Measurements from ENCODE around the gene HIRA.

Gene HIRA

GRCh38 chr22:19469421-19469820 is 37.9 kb upstream of the HIRA start:
- Histone ChIP-seq H3K9me3 (ENCODE audit: insufficient read depth, low read length) (no peaks in the 10 kb centered on the region), H3K27me3 (ENCODE audit: low read depth, low read length) (no peaks in the 10 kb centered on the region), H2AFZ (ENCODE audit: low read depth, low read length) (no peak overlapping the region), H3K4me1 (ENCODE audit: low read length) (no peaks in the 10 kb centered on the region), H3K79me2 (ENCODE audit: low read length) (0 out of 2 replicates have a peak, but pooled peaks cover 4% of the 10 kb centered on the region), H3K4me2 (ENCODE audit: low read length) (no peak overlapping the region), H3K27ac (ENCODE audit: low read length) (no peak overlapping the region), H4K20me1 (ENCODE audit: insufficient read depth, low read length) (peaks cover 3% of the 10 kb centered on the region; the same call in 1 of the 2 replicates), H3K36me3 (replicated peaks; ENCODE audit: low read depth, low read length) (peaks cover 73% of the 10 kb centered on the region), H3K4me3 (ENCODE audit: low read length) (no peak overlapping the region), H3K9ac (ENCODE audit: low read length) (no peak overlapping the region)
- no peak for TF ChIP-seq CTCF (IDR thresholded peaks at IDR 0.05; ENCODE audit: low read depth, low read length)
- TF ChIP-seq EZH2phosphoT487 (IDR thresholded peaks at IDR 0.05; ENCODE audit: low read depth): no peak

DNA sequence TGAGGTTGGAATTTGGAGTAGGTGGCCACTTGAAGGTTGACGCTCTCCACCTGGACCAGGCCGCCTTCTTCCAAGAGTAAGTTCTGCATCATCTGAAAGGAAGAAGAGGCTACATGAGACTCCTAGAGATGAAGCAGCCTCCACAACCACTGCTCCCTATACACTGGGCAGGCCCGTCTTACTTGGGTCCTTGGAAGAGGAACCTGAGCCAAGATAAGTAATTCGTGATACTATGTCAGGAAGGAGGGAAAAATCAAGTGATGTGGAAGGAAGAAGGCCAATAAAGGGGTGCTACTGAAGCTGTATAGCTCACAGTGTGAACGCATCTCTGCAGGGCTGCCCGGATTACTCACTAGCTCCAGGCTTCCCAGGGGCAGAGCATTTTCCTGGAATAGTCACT is 36.4 kb upstream of the HIRA start:
- Histone ChIP-seq H3K27me3 (ENCODE audit: low read depth, low read length) (no peaks in the 10 kb centered on the region), H4K20me1 (ENCODE audit: insufficient read depth, low read length) (peaks cover 3% of the 10 kb centered on the region; the same call in 1 of the 2 replicates), H3K4me2 (ENCODE audit: low read length) (no peak overlapping the region), H3K36me3 (replicated peaks; ENCODE audit: low read depth, low read length) (peaks cover 67% of the 10 kb centered on the region), H2AFZ (ENCODE audit: low read depth, low read length) (no peak overlapping the region), H3K27ac (ENCODE audit: low read length) (no peak overlapping the region), H3K9me3 (ENCODE audit: insufficient read depth, low read length) (no peaks in the 10 kb centered on the region), H3K79me2 (ENCODE audit: low read length) (no peaks in the 10 kb centered on the region), H3K4me3 (ENCODE audit: low read length) (no peak overlapping the region), H3K4me1 (ENCODE audit: low read length) (no peaks in the 10 kb centered on the region), H3K9ac (ENCODE audit: low read length) (no peak overlapping the region)
- TF ChIP-seq CTCF (IDR thresholded peaks at IDR 0.05; ENCODE audit: low read depth, low read length): no peak
- TF ChIP-seq EZH2phosphoT487 (IDR thresholded peaks at IDR 0.05; ENCODE audit: low read depth): no peak

DNA sequence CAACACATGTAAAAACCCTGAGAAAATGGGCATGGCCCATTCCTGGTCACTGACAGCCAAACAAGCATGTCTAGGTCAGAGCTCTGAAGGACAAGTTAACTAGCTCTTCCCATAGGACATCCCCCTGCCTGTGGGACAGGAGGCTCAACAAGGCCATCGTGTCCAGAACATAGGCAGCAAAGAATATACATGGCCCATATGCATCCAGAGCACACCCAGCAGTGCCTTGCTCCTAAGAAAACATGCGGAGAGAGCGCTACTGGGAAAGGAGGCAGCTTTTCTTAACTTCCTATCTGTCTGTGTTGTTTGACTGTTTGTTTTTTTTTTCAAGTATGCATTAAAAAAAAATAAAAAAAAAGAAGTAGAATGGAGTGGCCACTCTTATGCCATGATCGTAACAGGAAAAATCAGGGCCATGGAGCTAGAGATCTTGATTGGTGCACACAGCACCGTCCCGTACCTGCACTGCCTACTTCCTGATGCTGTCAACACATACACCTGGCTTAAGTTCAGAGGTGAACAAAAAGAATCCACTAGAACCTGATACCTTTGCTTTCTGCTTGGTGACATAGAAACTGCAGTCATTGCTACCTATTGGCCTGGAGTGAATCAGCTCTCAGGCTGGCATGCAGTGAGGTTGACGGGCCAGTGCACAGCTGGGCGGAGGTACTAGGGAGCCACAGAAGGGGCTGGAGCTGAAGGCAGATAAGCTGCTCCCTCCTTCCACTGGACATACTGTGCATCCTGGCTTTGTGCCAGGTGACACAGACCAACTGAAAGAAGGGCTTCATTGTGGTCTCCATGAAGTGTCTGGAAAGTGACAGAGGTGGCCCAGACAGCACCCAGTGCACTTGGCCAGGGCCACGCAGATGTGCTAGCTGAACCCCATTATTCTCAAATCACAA is 35.6 kb upstream of the HIRA start:
- H3K79me2 ChIP-seq (ENCODE audit: low read length): no peaks in the 10 kb centered on the region
- no peak for TF ChIP-seq CTCF (IDR thresholded peaks at IDR 0.05; ENCODE audit: low read depth, low read length)
- TF ChIP-seq EZH2phosphoT487 (IDR thresholded peaks at IDR 0.05; ENCODE audit: low read depth): no peak
- H3K4me1 ChIP-seq (ENCODE audit: low read length): no peaks in the 10 kb centered on the region
- no peak overlapping the region for H3K4me3 ChIP-seq (ENCODE audit: low read length)
- peaks cover 67% of the 10 kb centered on the region for H3K36me3 ChIP-seq (replicated peaks; ENCODE audit: low read depth, low read length)
- H3K27ac ChIP-seq (ENCODE audit: low read length): no peak overlapping the region
- no peaks in the 10 kb centered on the region for H3K9me3 ChIP-seq (ENCODE audit: insufficient read depth, low read length)
- no peak overlapping the region for H2AFZ ChIP-seq (ENCODE audit: low read depth, low read length)
- H3K4me2 ChIP-seq (ENCODE audit: low read length): no peak overlapping the region
- no peak overlapping the region for H3K9ac ChIP-seq (ENCODE audit: low read length)
- peaks cover 3% of the 10 kb centered on the region; the same call in 1 of the 2 replicates for H4K20me1 ChIP-seq (ENCODE audit: insufficient read depth, low read length)
- no peaks in the 10 kb centered on the region for H3K27me3 ChIP-seq (ENCODE audit: low read depth, low read length)

DNA sequence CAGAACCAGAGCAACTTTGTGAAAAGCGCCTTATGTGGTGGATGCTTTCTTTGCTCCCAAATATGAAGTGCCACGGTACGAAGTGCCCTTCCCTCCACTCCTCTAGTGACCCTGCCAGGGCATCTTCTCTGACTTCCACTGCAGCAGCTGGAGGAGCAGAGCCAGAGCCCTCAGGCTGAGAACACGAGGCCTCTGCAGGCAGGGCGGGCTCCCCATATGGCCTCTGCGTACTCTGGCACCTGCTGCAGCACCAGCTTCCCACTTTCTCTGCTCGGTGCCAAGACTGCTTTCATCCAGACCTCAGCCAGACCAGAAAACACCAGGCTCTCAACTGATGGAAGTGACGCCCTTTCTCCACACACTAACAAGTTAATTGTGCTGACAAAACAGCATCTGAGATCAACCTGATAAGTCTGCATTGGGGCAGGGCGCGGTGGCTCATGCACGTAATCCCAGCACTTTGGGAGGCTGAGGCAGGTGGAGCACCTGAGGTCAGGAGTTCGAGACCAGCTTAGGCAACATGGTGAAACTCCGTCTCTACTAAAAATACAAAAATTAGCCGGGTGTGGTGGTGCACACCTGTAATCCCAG is 34.7 kb upstream of the HIRA start:
- Histone ChIP-seq H3K27me3 (ENCODE audit: low read depth, low read length) (no peaks in the 10 kb centered on the region), H3K4me1 (ENCODE audit: low read length) (no peaks in the 10 kb centered on the region), H3K4me2 (ENCODE audit: low read length) (no peak overlapping the region), H3K36me3 (replicated peaks; ENCODE audit: low read depth, low read length) (peaks cover 67% of the 10 kb centered on the region), H3K79me2 (ENCODE audit: low read length) (no peaks in the 10 kb centered on the region), H4K20me1 (ENCODE audit: insufficient read depth, low read length) (peaks cover under 1% of the 10 kb centered on the region; the same call in 1 of the 2 replicates), H3K9ac (ENCODE audit: low read length) (no peak overlapping the region), H3K27ac (ENCODE audit: low read length) (no peak overlapping the region), H3K4me3 (ENCODE audit: low read length) (no peak overlapping the region), H2AFZ (ENCODE audit: low read depth, low read length) (no peak overlapping the region), H3K9me3 (ENCODE audit: insufficient read depth, low read length) (no peaks in the 10 kb centered on the region)
- no peak for TF ChIP-seq CTCF (IDR thresholded peaks at IDR 0.05; ENCODE audit: low read depth, low read length)
- no peak for TF ChIP-seq EZH2phosphoT487 (IDR thresholded peaks at IDR 0.05; ENCODE audit: low read depth)
